Stomach (tissue), 9 donors: ENCODE measurements around the gene TMEM120B. TPM values are rescaled to one million over a fixed set of nuclear protein-coding genes. Genes with fewer than 3 reads are reported as not detected.
"Not testable (repeated sequence)": the region's sequence is repeated elsewhere in the genome, so short reads cannot be mapped to it uniquely, and the experiment has no call there.

ENCODE experiments used
- DNase-seq, 2 donors: peaks; one replicate each; pipeline versions ENCODE4 v3.0.0 to v3.0.0-alpha.2; 2013 to 2019
- H3K27ac ChIP-seq, 5 donors: fragments of 200-600 bp in 4 of 5; sonication (generic) in 4 of 5; one replicate each; pipeline ENCODE4 v1.5.1; 2013 to 2019; ENCODE audit warnings: mild to moderate bottlenecking in 1 of 5, moderate library complexity in 1 of 5
- H3K27me3 ChIP-seq, 3 donors: fragments of 200-600 bp; sonication (generic); one replicate each; pipeline ENCODE4 v1.5.1; 2017 to 2019; ENCODE audit warnings: mixed run types in 1 of 3
- H3K36me3 ChIP-seq, 4 donors: fragments of 200-600 bp; sonication (generic); 1 replicate in 3 of 4; 2 replicates in 1 of 4; pipeline ENCODE4 v1.5.1; 2016 to 2019
- H3K4me1 ChIP-seq, 4 donors: fragments of 200-600 bp; sonication (generic); one replicate each; pipeline ENCODE4 v1.5.1; 2016 to 2019
- H3K4me3 ChIP-seq, 4 donors: fragments of 200-600 bp; sonication (generic) in 3 of 4; one replicate each; pipeline ENCODE4 v1.5.1; 2016 to 2019; ENCODE audit warnings: mild to moderate bottlenecking in 1 of 4
- H3K9me3 ChIP-seq, 4 donors: fragments of 200-600 bp; sonication (generic); one replicate each; pipeline ENCODE4 v1.5.1; 2016 to 2019
- EP300 ChIP-seq: sonication (generic); formaldehyde crosslinking; IDR thresholded peaks from one replicate; pipeline ENCODE4 v1.6.1; 2017; ENCODE audit warnings: antibody characterized with exemption
- POLR2A ChIP-seq, 4 donors: fragments of 450-650 bp; IDR thresholded peaks; one replicate each; pipeline ENCODE4 v1.6.1; 2016; ENCODE audit warnings: antibody characterized with exemption in 4 of 4, control low read depth in 2 of 4, mild to moderate bottlenecking in 1 of 4, moderate library complexity in 1 of 4
- POLR2AphosphoS5 ChIP-seq, 3 donors: sonication (generic); formaldehyde crosslinking; IDR thresholded peaks; one replicate each; pipeline ENCODE4 v1.6.1; 2016; ENCODE audit warnings: antibody characterized with exemption in 3 of 3
- WGBS, 5 donors: extraction: QIAGEN DNeasy Blood & Tissue Kit in 3 of 5; methylation state at CpG; one replicate each; pipeline versions ENCODE4 v1.1.5 to v1.1.7; 2013 to 2018; 5-methylcytosine and 5-hydroxymethylcytosine counted together
- intact Hi-C: fragments of 100-400 bp; cut with DNase I; formaldehyde crosslinking; loops from one replicate; pipeline ENCODE4 v1.15.1; 2023; ENCODE audit warnings: low total_unique reads
- polyA plus RNA-seq, 3 donors: library from polyadenylated mRNA; stranded (reverse); fragments of 200-250 nt; gene quantifications; one replicate each; pipeline ENCODE4 v1.2.3, GENCODE V29; 2013
- total RNA-seq, 5 donors: library from RNA; depleted of rRNA; stranded (reverse); fragments of >200 nt; gene quantifications; one replicate each; pipeline versions ENCODE4 v1.1.0 to v1.2.3, GENCODE V29; 2014 to 2016
- TF ChIP-seq, protein P1 (sequence below), 7 experiments: fragments of 450-650 bp in 4 of 7; fragments of 200-600 bp in 3 of 7; sonication (generic) in 3 of 7; IDR thresholded peaks; one replicate each; pipeline ENCODE4 v1.5.1; 2016 to 2019; ENCODE audit warnings: antibody characterized with exemption in 7 of 7, control low read depth in 2 of 7, mild to moderate bottlenecking in 1 of 7
- donor health status: healthy with polysubstance abuse.
- donor health status: Bipolar disorder and iron deficiency.
- donor health status: healthy.

Gene TMEM120B
- total and polyA plus RNA-seq, 8 donors, result 0.58 to 11.6 (median 4.4) TPM

GRCh38 chr12:121733849-121734248 lies 21.3 kb downstream of the TMEM120B start:
- WGBS, 5 donors, result 86 to 90% (median 89%) methylated on average over 8 of the region's 8 CpGs
- Histone ChIP-seq H3K27ac (no peak overlapping the region), H3K27me3 (no peaks in the 10 kb centered on the region), H3K4me1 (no peaks in the 10 kb centered on the region), H3K4me3 (no peak overlapping the region), H3K9me3 (no peaks in the 10 kb centered on the region), H3K36me3 (peaks cover 0 to 6% (median 0%) of the 10 kb centered on the region in 4 donors)
- TF ChIP-seq POLR2AphosphoS5 (IDR thresholded peaks at IDR 0.05), result no peak
- no peak for TF ChIP-seq EP300
- TF ChIP-seq, protein P1, sequence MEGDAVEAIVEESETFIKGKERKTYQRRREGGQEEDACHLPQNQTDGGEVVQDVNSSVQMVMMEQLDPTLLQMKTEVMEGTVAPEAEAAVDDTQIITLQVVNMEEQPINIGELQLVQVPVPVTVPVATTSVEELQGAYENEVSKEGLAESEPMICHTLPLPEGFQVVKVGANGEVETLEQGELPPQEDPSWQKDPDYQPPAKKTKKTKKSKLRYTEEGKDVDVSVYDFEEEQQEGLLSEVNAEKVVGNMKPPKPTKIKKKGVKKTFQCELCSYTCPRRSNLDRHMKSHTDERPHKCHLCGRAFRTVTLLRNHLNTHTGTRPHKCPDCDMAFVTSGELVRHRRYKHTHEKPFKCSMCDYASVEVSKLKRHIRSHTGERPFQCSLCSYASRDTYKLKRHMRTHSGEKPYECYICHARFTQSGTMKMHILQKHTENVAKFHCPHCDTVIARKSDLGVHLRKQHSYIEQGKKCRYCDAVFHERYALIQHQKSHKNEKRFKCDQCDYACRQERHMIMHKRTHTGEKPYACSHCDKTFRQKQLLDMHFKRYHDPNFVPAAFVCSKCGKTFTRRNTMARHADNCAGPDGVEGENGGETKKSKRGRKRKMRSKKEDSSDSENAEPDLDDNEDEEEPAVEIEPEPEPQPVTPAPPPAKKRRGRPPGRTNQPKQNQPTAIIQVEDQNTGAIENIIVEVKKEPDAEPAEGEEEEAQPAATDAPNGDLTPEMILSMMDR (IDR thresholded peaks at IDR 0.05), result no peak
- no peak for TF ChIP-seq POLR2A (IDR thresholded peaks at IDR 0.05)
- no peak for DNase-seq
- intact Hi-C loops, result no loop called here

GRCh38 chr12:121738340-121738858 lies 25.8 kb downstream of the TMEM120B start:
- H3K27me3 ChIP-seq, result no peaks in the 10 kb centered on the region
- H3K27ac ChIP-seq, result no peak overlapping the region
- no peak for DNase-seq
- H3K4me1 ChIP-seq, result peaks cover 0 to 8% (median 3%) of the 10 kb centered on the region in 4 donors
- no peak overlapping the region for H3K4me3 ChIP-seq
- no peaks in the 10 kb centered on the region for H3K36me3 ChIP-seq
- 76 to 85% (median 83%) methylated on average over 9 of the region's 9 CpGs for WGBS, 5 donors
- intact Hi-C loops, result no loop called here
- no peaks in the 10 kb centered on the region for H3K9me3 ChIP-seq
- TF ChIP-seq POLR2AphosphoS5 (IDR thresholded peaks at IDR 0.05), result no peak
- TF ChIP-seq, protein P1 (IDR thresholded peaks at IDR 0.05), result no peak
- no peak for TF ChIP-seq POLR2A (IDR thresholded peaks at IDR 0.05)
- no peak for TF ChIP-seq EP300

DNA sequence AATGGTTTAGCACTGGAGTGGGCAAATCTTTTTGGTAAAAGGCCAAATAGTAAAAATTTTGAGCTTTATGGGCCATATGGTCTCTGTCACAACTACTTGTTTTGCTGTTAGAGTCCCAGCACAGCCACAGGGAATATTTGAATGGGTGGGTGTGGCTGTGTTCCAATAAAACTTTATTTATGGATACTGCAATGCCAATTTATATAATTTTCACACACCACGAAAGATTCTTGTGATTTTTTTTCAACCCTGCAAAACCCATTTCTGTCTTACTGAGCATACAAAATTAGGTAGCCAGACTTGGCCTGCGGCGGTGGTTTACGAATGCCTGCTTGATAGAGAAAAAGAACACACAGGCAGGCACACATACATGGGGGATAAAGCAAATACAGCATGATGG lies 28.3 kb downstream of the TMEM120B start:
- Histone ChIP-seq H3K36me3 (no peaks in the 10 kb centered on the region), H3K9me3 (no peaks in the 10 kb centered on the region), H3K4me1 (peaks cover 0 to 8% (median 3%) of the 10 kb centered on the region in 4 donors), H3K4me3 (no peak overlapping the region), H3K27ac (no peak overlapping the region), H3K27me3 (no peaks in the 10 kb centered on the region)
- no peak for DNase-seq
- WGBS, 5 donors, result 92 to 96% (median 94%) methylated on average over 4 of the region's 4 CpGs
- intact Hi-C loops, result no loop called here
- no peak for TF ChIP-seq POLR2AphosphoS5 (IDR thresholded peaks at IDR 0.05)
- no peak for TF ChIP-seq POLR2A (IDR thresholded peaks at IDR 0.05)
- TF ChIP-seq EP300, result no peak
- TF ChIP-seq, protein P1 (IDR thresholded peaks at IDR 0.05), result no peak

- TF ChIP-seq, protein P1 (IDR thresholded peaks at IDR 0.05), result no peak
- TF ChIP-seq EP300, result no peak
- no peak for TF ChIP-seq POLR2A (IDR thresholded peaks at IDR 0.05)
- TF ChIP-seq POLR2AphosphoS5 (IDR thresholded peaks at IDR 0.05), result no peak
- Histone ChIP-seq H3K27ac (no peak overlapping the region), H3K9me3 (no peaks in the 10 kb centered on the region), H3K4me3 (no peak overlapping the region), H3K27me3 (no peaks in the 10 kb centered on the region), H3K36me3 (no peaks in the 10 kb centered on the region), H3K4me1 (peaks cover 0 to 8% (median 3%) of the 10 kb centered on the region in 4 donors)
- no peak for DNase-seq
- intact Hi-C loops, result no loop called here
- 85 to 95% (median 91%) methylated on average over 6 of the region's 6 CpGs for WGBS, 5 donors
These were observed 29.2 kb downstream of the TMEM120B start for GRCh38 chr12:121741743-121742142.

- H3K27ac ChIP-seq, intact Hi-C loops, H3K4me3 ChIP-seq, H3K9me3 ChIP-seq, DNase-seq, H3K27me3 ChIP-seq: not testable (repeated sequence)
- H3K4me1 ChIP-seq, result peaks cover 0 to 17% (median 6%) of the 10 kb centered on the region in 4 donors
- 91 to 99% (median 97%) methylated on average over 5 of the region's 5 CpGs for WGBS, 5 donors
- H3K36me3 ChIP-seq, result peaks cover 0 to 22% (median 13%) of the 10 kb centered on the region in 4 donors
These were observed 33.0 kb downstream of the TMEM120B start for GRCh38 chr12:121745545-121745944.
